HG03103 (cell line): Measurements from ENCODE around the gene SNAPC2.
"Not testable (repeated sequence)": the region's sequence is repeated elsewhere in the genome, so short reads cannot be mapped to it uniquely, and the experiment has no call there.

Experiments used
- ATAC-seq: cut with Tn5 transposase; IDR thresholded peaks from one replicate; pipeline ENCODE4 v1.9.1; 2021; ENCODE audit warnings: low read depth; ENCODE audit not compliant: unreplicated experiment

The SNAPC2 gene

GRCh38 chr19:7888145-7888825 lies 31.9 kb upstream of the SNAPC2 start, which contains the start of gene LRRC8E:
TSS of gene LRRC8E (plus strand) at chr19:7888510. CDS start at chr19:7895604, 7,094 bp downstream.
- no peak for ATAC-seq

DNA sequence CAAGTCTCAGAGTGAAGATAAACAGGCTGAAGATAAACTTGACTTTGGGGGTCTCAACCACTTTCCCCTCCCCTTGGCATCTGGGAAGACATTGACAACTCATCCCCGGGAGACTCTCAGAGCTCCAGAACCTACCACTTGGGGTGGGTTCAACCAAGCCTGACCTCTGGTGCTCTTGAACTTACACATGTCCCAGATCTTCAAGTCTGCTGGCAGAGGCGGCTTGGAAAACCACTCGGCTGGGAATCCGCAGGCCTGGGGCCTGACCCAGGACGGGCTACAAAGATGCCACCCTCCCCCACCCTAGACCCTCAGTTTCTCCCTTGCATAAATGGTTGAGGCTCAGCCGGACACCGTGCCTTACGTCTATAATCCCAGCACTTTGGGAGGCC lies 31.3 kb upstream of the SNAPC2 start:
- ATAC-seq = no peak

GRCh38 chr19:7893362-7894101 lies 26.6 kb upstream of the SNAPC2 start:
- not testable (repeated sequence) for ATAC-seq

DNA sequence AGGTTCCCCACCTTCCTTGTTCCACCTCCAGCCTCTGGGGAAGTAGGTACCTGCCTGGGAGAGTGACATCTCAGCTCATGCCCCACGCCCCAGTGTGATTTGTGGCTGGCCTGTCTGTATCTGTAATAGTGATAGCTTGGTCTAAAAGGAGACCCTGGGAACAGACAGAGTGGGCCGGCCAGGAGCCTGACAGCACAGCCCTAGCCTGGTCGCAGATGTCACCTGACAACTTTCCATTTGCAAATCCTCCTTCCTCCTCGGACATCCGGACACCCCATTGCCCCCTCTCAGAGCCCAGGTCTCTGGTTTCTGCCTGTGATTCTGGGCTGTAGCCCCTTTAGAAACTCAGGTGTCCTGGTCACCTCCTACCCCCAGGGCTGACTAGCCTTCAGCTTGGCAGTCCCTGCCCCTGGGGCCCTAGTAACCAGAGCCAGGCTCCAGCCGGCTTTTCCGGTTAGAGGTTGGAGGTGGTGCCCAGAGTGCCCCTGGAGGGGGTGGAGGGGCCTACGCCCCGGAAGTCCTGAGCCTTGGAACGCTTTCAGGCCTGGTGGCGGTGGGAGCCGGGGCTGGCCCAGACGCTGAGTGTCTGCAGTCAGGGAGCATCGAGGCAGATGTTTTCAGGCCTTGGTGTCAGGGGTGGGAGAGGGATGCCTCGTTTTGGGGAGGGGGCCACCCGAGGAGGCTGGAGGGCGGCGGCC lies 25.4 kb upstream of the SNAPC2 start:
- no peak for ATAC-seq

GRCh38 chr19:7895565-7895964 lies 24.6 kb upstream of the SNAPC2 start:
- ATAC-seq = no peak

DNA sequence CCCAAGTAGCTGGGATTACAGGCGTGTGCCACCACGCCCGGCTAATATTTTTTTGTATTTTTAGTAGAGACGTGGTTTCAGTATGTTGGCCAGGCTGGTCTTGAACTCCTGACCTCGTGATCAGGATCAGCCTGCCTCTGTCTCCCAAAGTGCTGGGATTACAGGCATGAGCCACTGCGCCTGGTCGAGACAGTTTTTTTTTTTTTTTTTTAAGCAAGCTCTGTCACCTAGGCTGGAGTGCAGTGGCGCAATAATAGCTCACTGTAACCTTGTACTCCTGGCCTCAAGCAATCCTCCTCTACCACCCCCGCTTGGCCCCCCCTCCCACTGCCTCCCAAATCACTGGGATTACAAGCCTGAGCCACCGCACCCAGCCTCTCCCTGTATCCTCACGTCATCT lies 22.8 kb upstream of the SNAPC2 start:
- ATAC-seq = no peak

- no peak for ATAC-seq
Observed at GRCh38 chr19:7898967-7899366, 21.2 kb upstream of the SNAPC2 start.

- ATAC-seq = no peak
Observed at GRCh38 chr19:7899751-7900378, 20.3 kb upstream of the SNAPC2 start.

GRCh38 chr19:7900401-7900870 lies 19.7 kb upstream of the SNAPC2 start:
- no peak for ATAC-seq

- no peak for ATAC-seq
Observed at GRCh38 chr19:7900931-7901330, 19.2 kb upstream of the SNAPC2 start.

- no peak for ATAC-seq
Observed at GRCh38 chr19:7901337-7901736, 18.8 kb upstream of the SNAPC2 start.

- no peak for ATAC-seq
Observed at GRCh38 chr19:7902796-7903243, 17.3 kb upstream of the SNAPC2 start.

- ATAC-seq = peak; percentile 86
Observed at GRCh38 chr19:7903244-7904073, 16.7 kb upstream of the SNAPC2 start, which contains the start of gene MAP2K7. TSS of gene MAP2K7 (plus strand) at chr19:7903877. CDS start at chr19:7903945, 68 bp downstream.

GRCh38 chr19:7904074-7905020 lies 15.8 kb upstream of the SNAPC2 start:
- ATAC-seq = peak; percentile 22

GRCh38 chr19:7905268-7905667 lies 14.9 kb upstream of the SNAPC2 start:
- no peak for ATAC-seq

GRCh38 chr19:7905859-7906258 lies 14.3 kb upstream of the SNAPC2 start:
- no peak for ATAC-seq

DNA sequence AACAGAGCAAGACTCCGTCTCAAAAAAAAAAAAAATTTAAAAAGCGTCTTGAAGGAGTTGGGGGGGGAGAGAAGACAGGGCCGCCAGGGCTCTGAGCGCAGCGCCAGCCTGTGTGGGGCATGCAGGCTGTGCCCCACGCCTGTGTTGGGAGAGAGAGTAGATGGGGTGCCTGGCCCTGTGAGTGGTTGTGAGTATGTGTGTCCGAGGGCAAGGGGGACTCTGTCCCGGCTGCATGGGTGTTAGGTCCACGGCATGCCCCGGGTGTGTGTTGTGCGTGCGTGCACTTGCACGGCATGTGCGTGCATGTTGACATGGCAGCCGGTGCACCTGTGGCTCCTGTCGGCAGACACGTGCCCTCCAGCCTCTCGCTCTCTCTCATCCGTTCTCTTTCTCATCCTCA lies 13.0 kb upstream of the SNAPC2 start:
- no peak for ATAC-seq

GRCh38 chr19:7907544-7907943 lies 12.6 kb upstream of the SNAPC2 start:
- ATAC-seq = no peak
